T-helper 2 cell (primary cell): ENCODE data around the gene RAPGEF4.

Experiments used
- DNase-seq, 5 experiments: peaks; one replicate each; pipeline versions ENCODE4 v3.0.0 to v3.0.0-alpha.2; 2012 to 2022

Gene RAPGEF4

GRCh38 chr2:172912266-172912665 is 176.6 kb downstream of the RAPGEF4 start:
- no peak for DNase-seq

DNA sequence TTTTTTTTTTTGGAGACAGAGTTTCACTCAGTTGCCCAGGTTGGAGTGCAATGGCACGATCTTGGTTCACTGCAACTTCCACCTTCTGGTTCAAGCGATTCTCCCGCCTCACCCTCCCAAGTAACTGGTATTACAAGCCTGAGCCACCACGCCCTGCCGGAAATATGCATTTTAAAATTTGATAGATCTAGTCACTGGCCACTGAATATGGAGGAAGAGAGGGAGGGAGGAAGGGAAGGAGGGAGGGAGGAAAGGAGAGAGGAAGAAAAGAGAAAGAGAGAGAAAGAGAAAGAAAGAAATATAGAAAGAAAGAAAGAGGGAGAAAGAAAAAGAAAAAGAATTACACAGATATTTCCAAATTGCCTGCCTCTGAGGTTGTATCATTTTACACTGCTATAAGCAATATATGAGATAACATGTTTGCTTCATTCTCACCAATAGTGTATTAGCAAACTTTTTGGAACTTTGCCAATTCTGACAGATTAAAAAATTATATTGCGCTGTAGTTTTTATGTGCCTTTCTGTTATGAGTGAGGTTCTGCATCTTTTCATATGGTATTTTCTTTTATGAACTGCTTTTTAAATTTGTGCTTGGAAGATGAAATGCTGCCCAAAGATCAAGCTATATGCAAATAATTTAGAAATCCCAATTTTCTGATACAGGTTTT is 178.8 kb downstream of the RAPGEF4 start:
- DNase-seq, result no peak

- DNase-seq, result no peak
These were observed 182.1 kb downstream of the RAPGEF4 start for GRCh38 chr2:172917716-172918115.

GRCh38 chr2:172919732-172920131 is 184.1 kb downstream of the RAPGEF4 start:
- DNase-seq, result no peak

DNA sequence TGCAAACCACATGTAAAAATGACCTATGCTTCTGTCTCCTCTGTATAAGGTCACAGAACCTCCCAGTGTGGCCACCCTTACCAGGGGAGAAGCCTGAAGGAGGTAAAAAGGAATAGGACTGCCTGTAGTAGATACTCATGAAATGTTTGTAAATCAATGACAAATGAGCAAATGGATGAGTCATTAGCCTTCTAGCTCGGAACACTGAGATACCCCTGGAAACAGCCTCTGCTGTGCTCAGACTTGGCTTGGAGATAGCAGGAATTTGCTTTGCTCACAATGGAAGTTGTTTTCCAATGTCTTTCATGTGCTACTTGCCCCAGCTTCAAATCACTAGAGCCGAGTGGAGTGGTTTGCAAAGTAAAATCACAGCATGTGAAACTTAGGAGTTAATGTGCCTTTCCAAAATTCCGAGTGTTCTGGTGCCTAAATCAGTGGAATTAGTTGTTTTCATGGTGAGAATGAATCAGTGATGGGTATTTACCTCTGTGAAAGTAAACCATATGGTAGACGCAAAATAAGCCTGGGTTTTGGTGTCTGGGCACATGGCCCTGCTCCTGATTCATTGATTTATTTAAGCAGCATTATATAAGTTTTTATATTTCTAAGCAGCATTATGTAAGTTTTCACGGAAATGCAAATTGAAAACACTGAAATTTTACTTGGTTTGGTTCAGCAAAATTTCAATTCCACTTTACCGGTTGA is 186.0 kb downstream of the RAPGEF4 start:
- DNase-seq, result no peak

DNA sequence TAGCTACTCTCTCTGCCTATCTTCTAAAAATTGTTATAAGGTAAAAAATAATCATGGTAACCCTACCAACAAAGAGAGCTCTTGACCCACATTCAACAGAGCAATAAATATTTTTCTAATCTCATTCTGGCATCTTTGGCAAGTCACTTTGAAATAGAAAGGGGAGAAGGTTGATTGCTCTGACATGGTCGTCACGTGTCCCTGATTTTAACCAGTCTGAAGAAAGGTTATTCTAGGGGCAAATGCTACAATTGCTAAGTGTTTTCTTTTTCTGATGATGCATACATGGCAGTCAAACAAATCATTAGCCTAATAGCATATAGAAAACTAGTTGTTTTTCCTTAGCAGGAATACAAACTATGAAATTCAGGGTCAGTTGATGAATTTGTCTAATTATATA is 186.7 kb downstream of the RAPGEF4 start:
- no peak for DNase-seq

DNA sequence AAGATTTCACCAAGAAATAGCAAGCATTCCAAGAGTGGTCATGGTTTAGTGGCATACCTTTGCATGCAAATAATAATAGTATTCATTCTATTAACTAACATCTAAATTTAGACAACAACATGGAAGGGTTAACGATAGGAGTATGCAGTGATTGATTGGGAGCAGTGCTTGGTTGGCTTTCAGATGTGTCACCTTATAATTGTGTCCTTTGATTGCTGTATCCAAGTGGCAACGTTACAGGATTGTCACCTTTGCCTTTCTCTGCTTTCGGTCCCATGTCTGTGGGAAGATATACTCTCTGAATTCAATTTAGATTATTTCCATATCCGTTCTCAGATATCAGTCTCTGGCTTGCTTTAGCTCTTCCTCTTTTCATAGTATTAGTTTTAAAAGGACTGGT is 187.2 kb downstream of the RAPGEF4 start:
- DNase-seq, result no peak

- DNase-seq, result no peak
These were observed 188.5 kb downstream of the RAPGEF4 start for GRCh38 chr2:172924097-172924660.

- no peak for DNase-seq
These were observed 190.0 kb downstream of the RAPGEF4 start for GRCh38 chr2:172925600-172925999.

GRCh38 chr2:172926785-172927640 is 191.4 kb downstream of the RAPGEF4 start:
- DNase-seq, result no peak

- DNase-seq, result no peak
These were observed 192.2 kb downstream of the RAPGEF4 start for GRCh38 chr2:172927641-172928357.

DNA sequence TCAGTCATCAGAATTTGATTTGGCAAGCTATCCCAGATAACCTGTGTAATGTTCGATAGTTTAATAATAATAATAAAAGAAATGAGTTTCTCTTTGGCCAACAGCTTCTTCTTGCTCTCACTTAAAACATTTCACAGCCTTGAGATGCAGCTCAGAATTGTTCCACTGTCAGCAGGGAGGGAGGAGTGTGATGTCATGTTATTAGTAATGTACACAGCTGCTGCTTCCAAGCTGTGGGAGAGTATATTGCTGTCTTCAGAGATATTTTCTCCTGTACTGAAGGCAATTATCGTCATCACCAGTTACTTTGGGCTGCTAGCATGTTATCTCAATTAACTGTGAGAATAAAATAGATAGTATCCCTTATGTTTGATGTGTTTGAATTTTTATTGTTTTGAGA is 193.1 kb downstream of the RAPGEF4 start:
- no peak for DNase-seq

- no peak for DNase-seq
These were observed 194.0 kb downstream of the RAPGEF4 start for GRCh38 chr2:172929644-172930043.

GRCh38 chr2:172930871-172931255 is 195.2 kb downstream of the RAPGEF4 start:
- DNase-seq, result no peak

DNA sequence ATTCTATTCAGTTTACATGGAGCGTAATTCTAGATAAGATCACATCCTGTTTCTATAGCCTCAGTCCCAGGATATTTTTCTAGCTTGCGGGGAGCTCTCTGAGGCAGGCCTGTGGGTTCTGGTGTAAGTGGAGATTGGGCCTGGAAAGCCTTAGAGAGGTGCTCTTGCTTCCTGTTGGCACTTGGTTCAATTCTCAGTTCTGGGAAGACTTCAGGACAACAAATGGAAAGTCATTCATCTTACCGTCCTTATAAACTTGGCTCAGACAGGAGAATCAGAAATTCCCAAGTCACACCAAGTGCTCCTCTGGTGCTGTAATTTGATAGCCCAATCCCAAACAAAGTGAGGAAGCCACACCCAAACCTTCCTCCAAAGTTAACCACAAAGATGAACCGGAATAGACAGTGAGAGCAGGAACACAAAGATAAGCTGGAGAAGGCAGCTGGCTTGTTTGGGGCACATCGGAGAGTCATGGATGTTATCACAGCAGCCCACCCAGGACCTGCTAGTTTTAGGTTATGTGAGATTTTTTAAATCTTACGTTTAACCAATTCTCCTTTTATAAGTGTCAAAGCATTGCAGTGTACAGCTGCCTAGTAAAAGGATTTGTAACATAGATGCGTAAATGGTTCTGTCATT is 195.7 kb downstream of the RAPGEF4 start:
- DNase-seq, result no peak

- DNase-seq, result peak in 4 of 5 experiments; percentile 9 to 54 (median 19)
These were observed 196.4 kb downstream of the RAPGEF4 start for GRCh38 chr2:172931918-172932520.

DNA sequence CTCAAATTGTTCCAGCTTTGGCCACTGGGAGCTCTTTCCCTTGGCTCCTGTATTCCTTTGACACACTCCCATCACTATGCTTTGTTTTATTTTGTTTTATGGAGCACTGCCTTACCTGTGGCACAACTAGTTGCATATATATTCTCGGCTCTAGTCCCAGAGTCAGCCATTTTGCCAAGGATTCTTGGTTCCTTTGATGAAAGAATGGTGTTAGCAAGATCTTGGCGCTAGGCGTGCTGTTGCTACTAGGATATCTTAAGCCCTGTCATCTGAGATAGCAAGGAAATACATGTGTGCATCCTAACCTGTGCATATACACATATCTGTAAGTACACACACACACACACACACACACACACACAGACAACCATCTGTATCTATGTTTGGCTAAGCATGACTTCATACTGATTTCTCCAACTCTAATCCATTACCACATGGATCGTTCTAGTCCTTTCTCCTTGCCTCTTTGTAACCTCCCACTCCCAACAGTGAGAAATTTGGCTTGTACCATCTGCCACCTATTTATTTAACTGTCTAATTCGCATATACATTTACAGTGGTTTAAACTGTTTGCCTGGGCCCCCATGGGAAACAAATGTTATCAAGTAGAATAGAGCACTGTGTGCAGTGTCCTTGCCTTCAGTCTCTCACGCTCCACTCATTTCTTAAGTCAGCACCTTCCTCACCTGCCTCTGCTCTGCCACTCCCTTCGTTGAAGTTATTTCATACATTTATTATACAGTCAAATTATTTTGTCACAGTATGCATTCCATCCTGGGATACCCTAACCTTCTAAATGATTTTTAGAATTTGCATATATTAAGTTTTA is 202.5 kb downstream of the RAPGEF4 start:
- DNase-seq, result no peak

- DNase-seq, result no peak
These were observed 203.2 kb downstream of the RAPGEF4 start for GRCh38 chr2:172938713-172939375.

- DNase-seq, result peak in 1 of 5 experiments; percentile 38
These were observed 207.9 kb downstream of the RAPGEF4 start for GRCh38 chr2:172943539-172943938.
